ENCODE measurements around the gene UBE2I. TPM values are rescaled to one million over a fixed set of nuclear protein-coding genes. Genes with fewer than 3 reads are reported as not detected.
"Not testable (repeated sequence)": the region's sequence is repeated elsewhere in the genome, so short reads cannot be mapped to it uniquely, and the experiment has no call there.

UBE2I gene
- total RNA-seq, 1 donor from 2014 or later, result 44.5 TPM

DNA sequence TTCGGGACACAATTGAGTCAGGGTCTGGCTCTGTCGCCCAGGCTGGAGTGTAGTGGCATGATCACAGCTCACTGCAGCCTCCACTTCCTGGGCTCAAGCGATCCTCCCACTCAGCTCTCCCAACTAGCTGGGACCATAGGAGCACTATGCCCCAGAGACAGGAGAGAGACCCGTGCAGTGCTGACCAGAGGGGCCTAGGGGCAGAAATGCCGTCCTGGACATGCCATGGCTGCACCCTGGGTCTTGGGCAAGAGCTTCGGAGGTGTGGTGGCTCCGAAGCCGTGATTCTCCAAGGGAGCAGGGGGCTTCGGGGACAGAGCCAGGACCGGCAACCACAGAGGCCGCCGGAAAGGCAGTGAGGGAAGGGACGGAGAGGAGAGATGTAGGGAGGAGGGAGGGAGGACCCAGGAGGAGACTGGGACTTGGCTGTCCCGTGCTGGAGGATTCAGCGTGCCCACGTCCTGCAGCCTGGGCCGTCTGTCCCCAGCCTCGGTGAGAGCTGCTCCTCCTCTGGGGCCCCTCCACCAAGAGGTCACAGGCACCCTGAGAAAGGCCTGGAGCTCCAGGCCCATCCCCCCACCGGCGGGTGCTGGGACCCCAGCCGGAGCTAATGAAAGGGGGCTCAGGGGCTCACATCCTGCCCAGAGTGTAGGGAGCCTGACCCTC, 31.7 kb upstream of the UBE2I start:
- no peak for DNase-seq

DNA sequence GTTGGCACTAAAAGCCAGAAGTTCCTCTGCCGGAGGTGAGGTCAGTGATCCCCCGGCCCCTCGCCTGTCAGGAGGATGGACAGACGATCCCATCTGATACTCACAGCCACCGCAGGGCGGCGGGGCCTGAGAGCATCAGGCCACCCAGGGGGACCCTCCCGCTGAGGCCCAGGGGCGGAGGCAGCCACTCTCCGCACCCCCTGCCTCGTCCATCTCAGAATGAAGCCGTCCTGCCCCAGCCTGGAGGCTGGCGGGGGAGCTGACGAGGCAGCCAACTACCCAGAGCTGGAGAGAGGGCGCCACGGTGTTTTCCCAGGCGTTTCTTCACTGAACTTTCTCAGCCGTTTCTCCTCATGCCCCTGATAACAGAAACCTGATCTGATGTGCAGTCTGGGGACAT, 31.0 kb upstream of the UBE2I start:
- no peak for DNase-seq

DNA sequence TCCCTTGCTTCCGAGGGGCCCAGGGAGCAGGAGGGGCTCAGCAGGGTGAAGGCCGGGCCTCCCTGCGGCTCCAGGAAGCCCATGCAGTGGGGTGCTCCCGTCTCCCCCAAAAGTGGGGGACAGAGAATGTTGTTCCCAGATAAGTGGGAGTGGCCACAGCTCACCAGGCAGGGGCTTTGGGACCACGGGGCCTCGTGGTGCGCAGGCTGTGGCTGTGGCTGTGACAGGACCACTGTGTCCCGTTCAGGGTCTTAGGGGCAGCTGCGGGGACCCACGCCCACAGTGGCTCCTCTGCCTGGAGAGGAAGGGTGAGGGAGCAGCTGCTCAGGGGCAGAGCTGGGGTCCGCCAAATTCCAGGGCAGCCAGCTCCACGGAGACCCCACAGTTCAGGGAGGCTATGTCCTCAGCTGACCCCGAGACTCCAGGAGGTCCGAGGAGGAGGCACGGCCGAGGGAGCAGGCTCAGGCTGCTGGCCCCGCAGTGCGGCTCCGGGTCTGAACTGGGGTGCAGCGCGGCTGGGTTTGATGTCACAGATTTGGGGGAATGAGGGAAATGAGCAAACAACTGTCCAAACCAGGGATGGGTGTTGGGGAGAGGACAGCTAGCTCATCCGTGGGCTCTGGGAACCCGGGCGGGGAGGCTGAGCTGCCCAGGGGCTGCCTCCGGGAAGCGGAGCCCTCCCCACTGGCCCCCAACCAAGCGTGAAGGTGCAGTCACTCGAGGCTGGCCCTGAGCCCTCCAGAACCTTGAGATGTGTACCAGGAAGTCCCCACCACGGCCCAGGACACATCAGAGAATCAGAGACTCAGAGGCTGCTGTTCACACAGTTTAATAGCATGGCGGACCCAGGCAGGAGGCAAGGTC, 30.1 kb upstream of the UBE2I start:
- no peak for DNase-seq

DNA sequence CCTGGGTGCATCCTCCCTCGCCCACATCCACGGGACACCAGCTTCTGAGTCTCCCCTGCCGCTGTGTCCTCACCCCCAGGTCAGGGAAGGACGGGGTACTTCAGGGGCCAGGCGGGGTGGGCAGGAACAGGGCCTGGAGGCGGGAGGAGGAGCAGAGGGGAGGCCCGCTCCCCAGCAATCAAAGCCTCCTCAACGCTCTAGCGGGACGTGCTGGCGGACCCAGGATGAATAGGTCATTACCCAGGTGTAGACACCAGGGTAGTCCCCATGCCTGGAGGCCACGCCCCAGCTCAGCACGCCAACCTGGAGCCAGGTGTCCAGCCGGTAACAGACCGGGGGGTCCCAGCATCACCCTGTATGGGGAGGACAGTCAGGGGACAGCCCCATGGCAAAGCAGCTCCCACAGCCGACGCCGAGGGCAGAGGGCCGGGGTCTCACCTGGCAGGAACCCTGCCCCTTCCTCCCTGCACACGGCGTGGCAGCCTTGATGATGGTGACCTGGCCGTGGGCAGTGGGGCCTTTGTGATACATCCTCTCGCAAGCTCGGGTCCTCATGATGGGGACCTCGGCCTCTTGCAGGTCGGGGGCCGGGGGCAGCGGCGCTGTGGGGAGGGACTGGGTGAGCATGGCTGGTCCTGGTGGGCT, 29.4 kb upstream of the UBE2I start:
- no peak for DNase-seq

DNA sequence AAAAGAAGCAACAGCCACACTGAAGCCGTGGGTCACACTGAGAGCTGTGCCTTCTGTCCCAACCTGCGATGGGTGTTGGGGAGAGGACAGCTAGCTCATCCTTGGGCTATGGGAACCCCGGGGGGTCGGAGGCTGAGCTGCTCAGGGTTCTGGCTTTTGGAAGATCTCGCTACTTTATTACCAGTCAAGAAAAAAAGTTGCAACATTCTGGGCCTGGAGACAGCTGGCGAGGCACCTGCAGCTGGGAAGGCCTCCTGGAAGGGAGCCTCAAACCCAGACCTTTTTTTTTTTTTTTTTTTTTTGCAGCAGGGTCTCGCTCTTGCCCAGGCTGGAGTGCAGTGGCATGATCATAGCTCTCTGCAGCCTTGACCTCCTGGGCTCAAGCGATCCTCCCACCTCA, 28.7 kb upstream of the UBE2I start:
- DNase-seq, result no peak

DNA sequence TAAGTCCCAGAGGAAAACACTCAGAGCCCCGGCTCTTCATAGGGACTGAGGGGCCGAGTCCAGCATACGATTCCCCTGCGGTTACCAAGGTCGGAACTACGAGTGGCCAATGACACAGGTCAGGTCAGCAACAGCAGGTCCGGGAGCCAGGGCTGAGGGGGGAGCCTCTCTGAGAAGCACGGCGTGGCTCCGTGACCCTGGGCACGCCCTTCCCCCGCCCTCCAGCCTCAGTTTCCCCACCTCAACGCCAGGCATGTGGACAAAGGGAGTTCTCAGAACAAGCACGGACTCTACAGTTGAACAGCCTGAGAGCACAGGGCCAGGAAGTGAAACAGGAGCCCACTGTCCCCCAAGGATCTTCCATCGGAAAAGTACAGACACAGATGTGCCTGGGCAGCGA, 27.9 kb upstream of the UBE2I start:
- no peak for DNase-seq

DNA sequence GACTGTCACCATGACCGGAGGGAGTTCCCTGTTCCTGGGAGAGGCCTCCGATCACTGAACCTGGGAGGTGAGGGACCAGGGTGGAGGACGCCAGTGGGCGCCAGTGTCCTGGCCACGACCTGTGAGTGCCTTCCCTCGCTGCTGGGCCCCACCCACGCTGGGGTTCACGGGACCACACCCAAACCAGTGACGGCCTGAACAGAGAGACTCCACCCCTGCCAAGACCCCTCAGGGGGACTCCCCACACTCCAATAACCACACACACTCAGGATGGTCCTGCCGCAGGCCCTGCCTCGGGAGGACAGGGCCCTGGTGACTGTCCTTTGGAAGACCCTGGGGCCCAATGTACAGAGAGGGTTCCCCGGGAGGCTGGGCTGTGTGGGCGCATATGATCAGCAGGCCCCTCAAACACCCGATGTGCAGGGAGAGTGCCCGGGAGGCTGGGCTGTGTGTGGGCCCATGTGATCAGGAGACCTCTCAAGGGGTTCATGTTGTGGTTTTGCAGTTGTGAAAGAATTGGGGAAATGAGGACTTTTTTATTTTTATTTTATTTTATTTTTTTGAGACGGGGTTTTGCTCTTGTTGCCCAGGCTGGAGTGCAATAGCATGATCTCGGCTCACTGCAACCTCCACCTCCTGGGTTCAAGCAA, 27.0 kb upstream of the UBE2I start:
- DNase-seq, result no peak

DNA sequence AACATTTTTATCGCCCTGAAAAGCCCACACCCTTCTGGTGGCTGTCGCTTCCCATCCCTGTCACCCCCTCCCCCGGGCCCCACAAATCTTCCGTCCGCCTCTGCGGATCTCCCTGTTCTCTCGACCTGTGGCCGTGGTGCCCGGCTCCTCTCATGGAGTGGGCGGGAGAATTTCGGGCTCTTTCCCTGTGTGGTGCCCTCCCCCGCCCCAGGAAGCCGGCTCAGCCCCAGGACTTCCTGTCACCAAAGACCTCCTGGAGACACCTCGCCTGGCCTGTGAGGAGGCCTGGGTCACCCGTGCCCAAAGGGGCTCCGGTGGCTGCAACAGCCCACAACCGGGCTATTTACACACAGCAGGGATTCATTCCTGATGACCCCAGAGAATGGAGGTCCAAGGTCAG, 26.1 kb upstream of the UBE2I start:
- DNase-seq, result no peak

DNA sequence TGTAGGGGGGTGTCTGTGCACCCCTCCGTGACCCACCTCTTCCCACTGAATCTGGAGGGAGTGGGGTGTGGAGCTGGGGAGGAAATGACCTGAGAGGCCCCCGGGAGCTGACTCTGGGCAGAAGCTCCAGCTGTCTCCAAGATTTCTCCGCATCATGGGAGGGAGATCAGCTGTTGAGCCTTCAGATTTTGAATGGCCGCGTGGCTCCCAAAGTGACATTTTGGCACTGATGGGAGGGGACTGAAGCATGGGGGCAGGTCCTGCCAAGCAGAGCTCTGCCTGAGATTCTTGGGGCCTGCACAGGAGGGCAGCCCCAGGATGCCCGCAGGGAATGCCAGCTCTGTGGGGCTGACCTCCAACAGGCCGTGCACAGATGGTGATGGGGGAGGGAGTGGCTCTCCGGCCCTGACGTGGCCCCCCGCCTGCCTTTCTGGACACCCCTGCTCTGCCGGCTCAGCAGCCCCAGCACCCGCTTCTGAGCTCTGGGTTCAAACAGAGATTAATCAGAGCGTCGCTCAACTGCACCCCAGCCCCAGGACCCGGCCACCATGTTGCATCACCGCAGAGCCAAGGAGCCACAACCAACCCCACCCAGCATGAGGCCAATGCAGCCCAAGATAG, 25.3 kb upstream of the UBE2I start:
- DNase-seq, result no peak

DNA sequence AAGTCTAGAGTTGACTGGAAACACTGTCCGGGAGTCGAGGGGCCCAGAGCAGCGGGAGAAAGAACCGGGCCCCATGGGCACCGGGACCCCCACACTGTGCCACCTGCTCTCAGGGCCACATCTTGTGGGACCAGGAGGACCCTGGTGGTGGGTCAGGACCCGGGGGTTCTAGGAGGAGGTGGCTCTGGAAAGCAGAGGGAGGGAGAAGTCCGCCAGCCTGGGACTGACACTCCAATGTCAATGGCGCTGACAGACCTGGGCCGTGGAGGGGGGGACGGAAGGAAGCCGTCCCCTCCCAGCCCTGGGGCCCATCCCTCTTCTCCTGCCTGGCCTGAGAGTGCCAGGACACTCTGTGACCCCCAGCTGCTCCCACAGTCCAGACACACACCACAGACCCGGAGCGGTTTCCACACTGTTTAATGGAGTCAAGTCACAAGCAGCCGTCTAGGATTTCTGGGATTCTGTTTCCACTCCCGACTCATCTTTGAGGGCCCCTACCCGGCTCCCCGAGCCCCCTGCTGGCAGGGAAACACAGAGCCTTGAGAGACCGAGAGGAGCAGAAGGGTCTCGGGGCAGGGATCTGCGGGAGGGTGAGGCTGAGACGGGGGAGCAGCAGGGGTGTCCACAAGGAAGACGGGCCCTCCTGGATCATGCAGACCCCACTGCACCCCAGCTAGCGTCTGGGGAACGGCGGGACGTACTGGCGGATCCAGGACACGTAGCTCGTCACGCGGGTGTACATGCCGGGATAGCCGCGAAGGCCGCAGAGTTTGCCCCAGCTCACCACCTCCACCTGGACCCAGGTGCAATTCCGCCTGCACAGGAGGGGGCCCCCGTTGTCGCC, 23.5 kb upstream of the UBE2I start:
- no peak for DNase-seq

DNA sequence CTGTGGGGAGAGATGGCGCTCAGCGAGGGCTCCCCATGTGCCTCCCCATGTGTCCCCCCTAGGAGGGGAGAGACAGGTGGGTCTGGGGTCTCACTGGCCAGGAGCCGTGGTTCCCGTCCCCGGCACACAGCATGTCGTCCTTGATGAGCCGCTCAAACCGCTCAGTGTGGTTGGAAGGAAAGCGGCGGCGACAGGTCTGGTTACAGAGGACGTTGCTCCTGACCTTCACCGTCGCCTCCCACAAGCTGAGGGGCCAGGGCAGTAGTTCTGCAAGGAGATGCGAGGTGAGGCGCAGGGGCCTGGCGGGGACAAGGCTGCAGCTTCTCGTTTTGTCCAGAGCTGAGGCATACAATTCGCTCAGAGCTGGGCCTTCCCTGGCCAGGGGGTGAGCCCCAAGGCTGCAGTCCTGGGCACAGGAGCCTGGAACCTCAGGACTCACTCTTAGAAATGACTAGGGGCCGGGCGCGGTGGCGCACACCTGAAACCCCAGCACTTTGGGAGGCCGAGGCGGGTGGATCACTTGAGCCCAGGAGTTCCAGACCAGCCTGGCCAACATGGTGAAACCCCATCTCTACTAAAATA, 22.8 kb upstream of the UBE2I start:
- DNase-seq, result no peak

DNA sequence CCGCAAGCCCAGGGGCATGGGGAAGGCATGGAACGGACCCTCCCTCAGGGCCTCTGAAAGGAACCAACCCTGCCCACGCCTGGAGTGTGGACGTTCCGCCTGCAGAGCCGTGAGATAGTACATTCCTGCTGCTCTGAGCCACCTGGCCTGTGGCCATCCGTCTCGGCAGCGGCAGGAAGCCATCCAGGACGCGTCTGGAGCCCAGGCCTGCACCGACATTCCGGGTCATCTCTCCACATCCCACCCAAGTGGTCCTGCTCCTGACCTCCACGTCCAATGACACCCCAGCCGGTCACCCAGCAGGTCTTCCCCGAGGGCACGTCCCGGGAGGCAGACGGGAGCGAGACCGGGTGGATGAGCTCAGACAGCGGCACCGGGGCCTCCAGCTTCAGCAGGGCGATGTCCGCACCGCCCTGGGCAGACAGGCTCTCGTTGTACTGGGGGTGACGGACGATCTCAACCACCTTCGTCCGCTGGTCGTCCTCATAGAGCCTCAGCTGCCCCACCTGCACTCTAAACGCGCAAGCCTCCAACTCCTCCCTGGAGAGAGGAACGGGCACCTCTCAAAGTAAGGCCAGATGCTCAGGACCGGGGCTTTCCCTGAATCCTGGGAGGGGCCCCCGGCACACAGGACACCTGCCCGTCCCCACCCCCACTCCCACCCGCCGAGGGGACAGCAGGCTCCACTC, 21.3 kb upstream of the UBE2I start:
- no peak for DNase-seq

DNA sequence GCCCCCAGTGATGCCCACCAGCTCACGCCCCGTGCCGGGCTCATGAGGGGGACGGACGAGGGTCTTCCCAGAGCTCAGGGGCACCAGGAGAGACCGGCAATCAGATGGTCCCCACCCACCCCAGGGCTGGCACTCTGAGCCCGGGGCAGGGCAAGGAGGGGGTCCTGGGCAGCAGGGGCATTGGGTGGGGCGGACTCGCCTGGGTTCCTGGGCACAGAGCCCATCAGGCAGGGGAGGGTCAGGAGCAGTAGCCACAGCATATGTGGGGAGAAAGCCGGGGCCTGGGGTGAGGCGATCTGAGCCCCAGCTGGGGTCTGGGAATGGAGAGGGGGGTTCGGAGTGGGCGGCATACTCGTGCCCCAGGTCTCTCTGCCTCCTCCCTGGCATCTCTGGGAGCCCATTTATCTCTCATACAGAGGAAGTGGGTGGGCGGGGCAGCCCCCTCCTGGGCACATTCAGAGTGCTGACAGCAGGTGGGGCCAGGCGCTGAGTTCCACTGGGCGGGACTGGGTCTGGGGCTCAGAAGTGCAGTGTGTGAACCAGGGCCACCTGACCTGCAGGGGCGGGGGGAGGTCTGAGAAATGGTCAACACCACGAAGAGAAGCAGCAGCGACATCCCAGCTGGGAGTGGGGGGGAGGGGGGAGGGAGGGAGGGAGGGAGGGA, 20.5 kb upstream of the UBE2I start:
- no peak for DNase-seq

DNA sequence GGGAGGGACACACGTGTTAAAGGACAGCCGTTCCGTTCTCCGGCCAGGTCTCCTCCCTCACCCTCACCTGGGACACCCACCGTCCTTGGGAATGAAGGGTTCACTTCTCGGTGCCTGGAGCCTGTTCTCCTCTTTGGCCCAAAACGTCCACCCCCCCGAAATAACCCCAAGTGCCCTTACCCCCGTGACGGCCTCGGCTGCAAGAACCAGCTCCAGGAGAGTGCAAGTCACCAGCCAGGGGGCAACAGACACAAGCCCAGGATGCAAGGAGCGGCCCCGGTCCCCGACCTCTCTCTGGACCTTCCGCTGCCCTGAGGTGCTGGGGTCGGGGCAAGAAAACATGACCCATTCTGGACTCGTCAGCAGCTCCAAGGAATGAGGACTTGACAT, 20.0 kb upstream of the UBE2I start:
- no peak for DNase-seq

DNA sequence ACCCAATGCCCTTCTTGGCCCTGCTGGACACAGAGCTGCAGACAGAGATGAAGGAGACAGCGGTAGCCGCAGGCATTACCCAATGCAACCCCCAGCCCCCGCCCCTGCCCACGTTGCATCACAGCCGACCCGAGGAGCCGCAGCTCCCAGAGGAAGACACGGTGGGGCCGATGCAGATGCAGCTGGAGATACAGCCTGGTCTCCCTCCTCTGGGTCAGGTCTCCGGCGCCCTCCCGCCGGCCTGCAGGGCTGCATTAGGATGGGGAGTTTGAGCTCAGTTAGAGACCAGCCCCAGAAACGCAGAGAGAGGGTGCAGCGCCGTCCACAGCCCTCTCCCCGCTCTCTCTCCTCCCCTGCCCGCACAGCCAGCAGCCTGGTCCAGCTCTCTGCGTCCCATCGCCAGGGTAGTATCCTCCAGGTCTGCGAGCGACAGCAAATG, 19.4 kb upstream of the UBE2I start:
- DNase-seq, result no peak

DNA sequence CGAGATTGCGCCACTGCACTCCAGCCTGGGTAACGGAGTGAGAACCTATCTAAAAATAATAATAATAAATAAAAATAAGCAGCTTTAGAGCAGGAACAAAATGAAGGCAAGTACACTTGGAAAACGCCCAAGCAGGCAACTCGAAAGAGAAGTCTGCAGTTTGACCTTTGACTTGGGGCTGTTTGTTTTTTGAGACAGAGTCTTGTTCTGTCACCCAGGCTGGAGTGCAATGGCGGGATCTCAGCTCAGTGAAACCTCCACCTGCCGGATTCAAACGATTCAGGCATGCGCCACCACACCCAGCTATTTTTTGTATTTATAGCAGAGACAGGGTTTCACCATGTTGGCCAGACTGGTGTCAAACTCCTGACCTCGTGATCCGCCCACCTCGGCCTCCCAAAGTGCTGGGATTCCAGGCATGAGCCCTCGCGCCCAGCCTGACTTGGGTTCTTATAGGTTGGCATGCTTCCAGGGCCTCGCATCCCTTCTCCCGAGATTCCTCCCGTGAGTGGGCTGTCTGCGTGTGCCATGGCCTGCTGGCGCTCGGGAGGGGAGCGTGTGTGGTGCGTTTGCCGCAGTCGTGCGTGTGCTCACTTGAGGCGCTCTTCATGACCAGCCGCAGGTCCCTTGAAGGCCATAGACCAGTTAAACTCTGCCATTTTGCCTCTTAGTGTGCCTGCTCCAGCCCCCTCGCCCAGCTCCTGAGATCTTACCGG, 18.4 kb upstream of the UBE2I start:
- no peak for DNase-seq

DNA sequence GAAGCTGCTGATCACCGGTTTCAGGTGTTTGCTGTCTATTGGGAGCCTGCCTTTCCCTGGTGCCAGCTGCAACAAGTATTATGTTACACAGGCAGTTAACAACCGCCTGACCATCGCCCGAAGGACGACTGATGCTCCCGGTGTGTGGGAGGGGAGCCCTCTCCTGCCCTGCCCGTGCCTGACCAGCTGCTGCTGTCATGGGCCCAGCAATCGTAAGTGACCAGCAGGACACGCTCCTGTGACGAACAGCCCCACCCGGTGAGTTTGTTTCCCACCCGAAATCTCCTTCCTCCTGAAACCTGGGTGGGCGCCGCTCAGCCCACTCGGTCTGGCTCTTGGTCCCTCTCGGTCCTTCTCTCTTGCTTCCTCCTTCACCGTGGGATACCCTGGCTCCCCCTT, 17.9 kb upstream of the UBE2I start:
- DNase-seq, result no peak

DNA sequence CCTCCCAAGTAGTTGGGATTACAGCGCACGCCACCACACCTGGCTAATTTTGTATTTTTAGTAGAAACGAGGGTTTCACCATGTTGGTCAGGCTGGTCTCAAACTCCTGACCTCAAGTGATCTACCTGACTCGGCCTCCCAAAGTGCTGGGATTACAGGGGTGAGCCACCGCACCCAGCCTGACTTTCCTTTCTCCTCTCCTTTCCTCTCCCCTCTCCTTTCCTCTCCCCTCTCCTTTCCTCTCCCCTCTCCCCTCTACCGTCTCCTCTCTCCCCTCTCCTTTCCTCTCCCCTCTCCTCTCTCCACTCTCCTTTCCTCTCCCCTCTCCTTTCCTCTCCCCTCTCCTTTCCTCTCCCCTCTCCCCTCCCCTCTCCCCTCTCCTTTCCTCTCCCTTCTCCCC, 17.2 kb upstream of the UBE2I start:
- not testable (repeated sequence) for DNase-seq

DNA sequence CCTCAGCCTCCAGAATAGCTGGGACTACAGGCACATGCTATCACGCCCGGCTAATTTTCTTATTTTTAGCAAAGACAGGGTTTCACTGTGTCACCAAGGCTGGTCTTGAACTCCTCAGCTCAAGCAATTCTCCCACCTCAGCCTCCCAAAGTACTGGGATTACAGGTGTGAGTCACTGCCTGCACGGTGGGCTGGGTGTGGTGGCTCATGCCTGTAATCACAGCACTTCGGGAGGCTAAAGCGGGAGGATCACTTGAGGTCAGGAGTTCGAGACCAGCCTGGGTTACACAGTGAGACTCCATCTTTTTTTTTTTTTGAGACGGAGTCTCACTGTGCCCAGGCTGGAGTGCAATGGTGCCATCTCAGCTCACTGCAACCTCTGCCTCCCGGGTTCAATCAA, 16.6 kb upstream of the UBE2I start:
- not testable (repeated sequence) for DNase-seq
